NOMO-1 (cell line): ENCODE data around the gene GDF9.
A peak's percentile ranks its signal among the peaks of the same experiment; 100 is the strongest.
"Not testable (repeated sequence)": the region's sequence is repeated elsewhere in the genome, so short reads cannot be mapped to it uniquely, and the experiment has no call there.

ENCODE experiments used
- DNase-seq, 2 experiments: peaks; one replicate each; lab custom pipeline; 2025; ENCODE audit not compliant: unreplicated experiment in 2 of 2; lab: John Stamatoyannopoulos, UW

GDF9 gene

DNA sequence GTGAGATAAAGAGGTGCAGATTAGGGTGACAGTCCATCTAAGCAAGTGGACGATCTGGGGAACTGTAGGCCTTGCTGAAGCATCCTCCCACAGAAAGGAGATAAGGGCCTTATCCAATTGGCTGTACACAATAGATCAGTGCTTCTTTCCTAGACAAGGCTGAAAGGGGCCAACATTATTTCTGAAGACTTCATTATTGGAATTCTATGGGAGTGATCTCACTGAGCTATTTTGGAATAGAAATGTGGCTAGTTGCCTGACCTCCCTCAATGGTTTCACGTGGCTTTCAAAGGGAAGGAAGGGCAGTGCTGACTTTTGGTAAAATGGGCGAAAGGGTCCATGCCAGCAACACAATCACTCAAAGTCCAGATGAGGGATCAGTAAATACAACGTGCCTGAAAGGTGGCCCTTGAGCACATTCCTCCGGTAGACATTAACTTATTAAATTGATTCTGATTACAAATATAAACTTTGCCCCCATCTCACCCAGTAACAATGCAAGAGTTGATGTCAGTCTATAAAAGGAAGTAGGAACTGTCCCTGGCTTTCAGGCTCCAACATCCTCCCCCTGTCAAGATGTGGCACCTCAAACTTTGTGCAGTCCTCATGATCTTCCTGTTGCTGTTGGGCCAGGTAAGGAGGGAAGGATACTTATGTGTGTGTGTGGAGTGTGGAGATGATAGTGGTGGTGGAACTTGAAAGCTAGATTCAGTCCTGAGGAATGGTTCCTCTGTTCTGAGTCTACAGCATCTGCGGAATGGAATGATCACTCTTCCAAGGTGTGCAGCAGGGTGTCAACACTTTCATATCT, 7.1 kb upstream of the GDF9 start, which contains the start of gene LEAP2:
LEAP2 (plus strand) TSS at position 550 of the 811 bp plus-strand sequence; CDS start at position 577, 27 bp downstream.
- DNase-seq = no peak

DNA sequence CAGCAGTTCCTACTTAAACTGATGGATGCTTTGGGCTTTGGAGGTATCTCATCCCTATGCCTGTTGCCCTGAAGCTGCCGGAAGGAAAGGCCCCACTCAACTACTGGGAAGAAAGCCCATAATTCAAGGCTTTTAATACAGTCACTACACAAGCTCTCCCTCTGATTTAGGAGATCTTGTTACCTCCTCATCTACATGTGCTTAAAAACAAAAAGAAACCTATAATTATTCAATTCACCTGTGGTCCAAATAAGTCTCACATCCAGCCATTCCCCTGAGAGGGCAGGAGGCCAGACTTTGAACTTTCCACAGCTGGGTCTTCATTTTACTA, 6.5 kb upstream of the GDF9 start:
- no peak for DNase-seq

DNA sequence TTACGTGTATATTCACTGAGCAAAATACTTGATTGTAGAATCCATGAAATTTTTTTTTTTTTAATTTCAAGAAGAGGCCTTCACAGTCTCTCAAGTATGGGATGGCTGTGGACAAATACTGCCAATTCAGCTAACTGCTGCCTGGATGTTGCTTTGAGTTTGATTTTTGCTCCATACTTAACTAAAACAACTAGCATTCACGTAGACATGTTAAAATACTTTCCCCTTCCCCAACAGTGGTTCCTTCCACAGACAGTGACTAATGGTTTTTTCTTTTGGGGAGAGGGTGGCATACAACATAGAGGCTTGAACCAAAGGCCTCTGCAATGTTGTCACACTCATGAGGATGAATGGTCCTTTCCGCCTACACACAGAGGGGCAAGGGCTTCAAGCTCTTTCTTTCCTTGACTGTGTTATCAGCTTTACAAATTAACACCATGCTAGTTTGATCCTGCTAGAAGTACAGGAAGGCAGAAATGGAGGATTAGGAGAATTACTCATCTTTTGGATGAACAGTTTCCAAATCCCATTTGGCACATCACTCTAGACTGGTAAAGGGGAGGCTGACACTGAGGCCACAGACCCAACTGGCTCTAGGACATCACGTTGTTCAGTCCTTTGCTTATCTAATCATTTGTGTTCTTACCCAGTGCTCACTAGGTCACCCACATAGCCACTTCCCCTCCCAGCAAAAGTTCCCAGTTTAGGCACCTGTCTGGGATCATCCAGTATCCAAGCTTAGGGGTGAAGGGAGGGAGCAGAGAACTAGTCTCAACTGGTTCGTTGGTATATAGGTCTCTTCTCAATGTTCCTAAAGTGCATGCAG, 5.4 kb upstream of the GDF9 start:
- DNase-seq = no peak

DNA sequence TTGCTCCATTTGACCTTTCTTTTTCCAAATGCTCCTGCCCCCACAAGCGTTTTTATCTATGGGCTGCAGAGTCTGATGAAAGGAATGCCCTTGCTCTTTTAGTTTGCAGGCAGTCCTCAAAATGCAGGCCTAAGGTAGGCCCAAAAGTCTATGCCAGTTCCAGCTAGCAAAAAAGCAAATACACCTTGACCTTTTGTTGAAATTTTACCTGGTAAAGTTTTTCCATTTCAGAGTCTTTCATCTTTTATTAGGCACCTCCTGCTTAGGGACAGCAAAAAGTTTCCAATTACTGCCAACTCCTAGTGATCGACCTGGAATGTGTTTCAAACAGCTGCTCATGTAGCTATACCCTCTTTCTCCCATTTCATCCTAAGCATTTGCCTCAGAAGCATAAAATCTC, 4.5 kb upstream of the GDF9 start:
- DNase-seq = no peak

- DNase-seq = no peak
Measured at GRCh38 chr5:132868754-132869153, 2.5 kb upstream of the GDF9 start.

GRCh38 chr5:132867046-132867451, 780 bp upstream of the GDF9 start:
- no peak for DNase-seq

DNA sequence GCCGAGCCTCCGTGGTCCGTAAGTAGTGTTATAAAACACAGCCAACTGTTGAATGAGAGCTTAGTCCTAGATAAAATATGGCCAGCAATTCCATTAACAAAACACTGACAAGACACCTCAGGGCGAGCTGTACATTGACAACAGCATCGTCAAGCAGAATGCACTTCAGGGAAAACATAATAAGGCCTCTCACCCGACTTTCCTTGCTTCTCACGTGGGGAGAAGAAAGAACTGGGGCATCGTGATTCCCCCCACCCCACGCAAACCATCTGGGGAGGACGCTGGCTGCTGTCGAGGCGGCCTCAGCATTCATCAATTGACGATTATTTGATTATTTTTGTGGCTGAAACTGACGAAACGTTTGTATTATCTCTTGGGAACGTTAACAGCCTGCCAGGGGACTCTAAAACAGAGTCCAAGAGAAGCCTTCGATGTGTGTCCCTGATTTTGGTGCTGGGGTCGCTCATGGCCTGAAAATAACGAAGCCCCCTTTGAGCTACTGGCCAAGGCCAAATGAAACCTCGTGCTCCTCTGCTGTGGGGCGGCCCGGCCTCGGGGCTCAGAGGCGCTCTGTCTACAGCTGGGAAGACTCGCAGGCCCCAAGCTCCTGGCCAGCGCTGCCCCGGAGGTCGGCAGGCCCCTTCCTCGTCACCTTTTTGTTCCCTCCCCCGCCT, 464 bp downstream of the GDF9 start:
- peak in 1 of 2 experiments; percentile 73 for DNase-seq

DNA sequence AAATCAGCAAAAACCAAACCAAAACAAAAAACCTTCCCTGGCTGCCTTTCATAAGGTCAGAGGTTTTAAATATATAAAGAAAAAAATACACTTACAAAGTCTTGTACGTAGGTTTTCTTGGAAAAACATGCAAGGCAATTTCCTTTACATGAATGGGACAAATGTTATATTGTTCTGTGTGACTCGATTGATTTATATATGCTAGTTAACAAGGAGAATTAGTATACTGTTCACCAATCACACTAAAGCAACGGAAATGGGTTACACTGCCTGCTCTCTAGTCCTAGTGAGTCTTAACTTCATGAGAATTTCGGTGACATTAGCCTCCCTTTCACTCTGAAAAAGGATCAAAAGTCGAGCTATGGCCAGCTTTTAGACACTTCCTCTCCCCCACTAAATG, 5.5 kb downstream of the GDF9 start:
- DNase-seq = no peak

DNA sequence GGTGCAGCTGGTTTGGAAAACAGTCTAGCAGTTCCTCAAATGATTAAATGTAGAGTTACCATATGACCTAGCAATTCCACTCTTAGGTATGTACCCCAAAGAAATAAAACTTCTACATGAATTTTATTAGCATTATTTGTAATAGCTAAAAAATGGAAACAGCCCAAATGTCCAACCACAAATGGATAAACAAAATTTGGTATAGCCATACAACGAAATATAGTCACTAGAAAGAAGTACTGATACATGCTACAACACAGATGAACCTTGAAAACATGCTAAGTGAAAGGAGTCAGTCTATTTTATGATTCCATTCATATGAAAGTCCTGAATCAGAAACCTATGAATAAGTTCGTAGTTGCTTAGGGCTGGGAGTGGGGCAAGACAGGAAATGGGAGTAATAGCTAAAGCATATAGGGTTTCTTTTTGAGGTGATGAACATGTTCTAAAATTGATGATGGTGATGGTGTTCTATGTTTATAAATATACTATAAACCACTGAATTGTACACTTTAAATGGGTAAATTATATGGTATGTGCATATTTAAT, 6.3 kb downstream of the GDF9 start:
- no peak for DNase-seq

GRCh38 chr5:132856011-132856410, 10.3 kb downstream of the GDF9 start:
- DNase-seq = no peak

DNA sequence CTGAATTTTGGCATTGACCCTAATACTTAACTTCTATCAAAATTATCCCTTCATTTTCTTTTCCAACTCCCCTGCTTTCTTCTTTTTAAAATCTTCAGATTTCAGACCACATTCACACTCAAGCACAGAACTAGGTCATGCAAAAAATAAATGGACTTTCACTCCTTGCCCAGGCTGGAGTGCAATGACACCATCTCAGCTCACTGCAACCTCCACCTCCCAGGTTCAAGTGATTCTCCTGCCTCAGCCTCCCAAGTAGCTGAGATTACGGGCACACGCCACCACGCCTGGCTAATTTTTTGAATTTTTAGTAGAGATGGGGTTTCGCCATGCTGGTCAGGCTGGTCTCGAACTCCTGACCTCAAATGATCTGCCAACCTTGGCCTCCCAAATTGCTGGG, 11.3 kb downstream of the GDF9 start:
- not testable (repeated sequence) for DNase-seq

GRCh38 chr5:132854301-132854700, 12.0 kb downstream of the GDF9 start:
- DNase-seq = no peak

- peak in 1 of 2 experiments; percentile 3 for DNase-seq
Measured at GRCh38 chr5:132853790-132854189, 12.5 kb downstream of the GDF9 start.

GRCh38 chr5:132853323-132853722, 12.9 kb downstream of the GDF9 start:
- no peak for DNase-seq

GRCh38 chr5:132850066-132850465, 16.2 kb downstream of the GDF9 start:
- DNase-seq = no peak

DNA sequence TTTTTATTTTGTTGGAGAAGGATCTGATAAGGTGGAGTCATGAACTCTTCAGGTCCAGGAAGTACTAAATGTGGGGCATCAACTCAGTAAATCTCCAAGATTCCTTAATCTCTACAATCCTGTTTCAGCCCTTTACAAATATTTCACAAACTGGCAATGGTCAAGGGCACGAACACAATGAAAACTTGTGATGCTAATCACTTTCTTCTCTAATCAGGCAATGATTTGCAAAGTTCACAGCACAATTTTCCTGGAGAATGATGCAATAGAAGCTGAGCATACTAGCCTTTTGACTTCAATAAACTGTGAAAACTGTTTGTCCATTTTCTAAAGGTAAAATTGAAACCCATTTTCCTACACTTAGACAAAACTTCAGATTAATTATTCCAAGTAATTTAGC, 16.9 kb downstream of the GDF9 start:
- DNase-seq = no peak

DNA sequence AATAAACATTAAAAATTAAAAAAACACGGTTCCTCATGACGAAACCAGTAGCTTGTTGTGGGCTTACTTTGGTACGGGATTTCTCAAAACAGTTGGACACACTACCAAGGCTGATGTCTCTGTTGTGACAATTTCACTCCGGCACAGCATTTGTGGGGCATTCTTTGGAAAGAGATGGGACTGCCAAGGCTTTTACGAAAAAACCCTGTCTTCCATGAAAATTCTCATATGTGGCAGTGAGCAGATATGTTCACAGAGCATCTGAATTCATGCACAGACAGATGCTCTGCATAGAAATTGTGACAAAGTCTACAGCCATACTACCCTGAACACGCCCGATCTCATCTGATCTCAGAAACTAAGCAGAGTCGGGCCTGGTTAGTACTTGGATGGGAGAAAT, 18.0 kb downstream of the GDF9 start:
- DNase-seq = no peak

GRCh38 chr5:132841305-132841704, 25.0 kb downstream of the GDF9 start:
- no peak for DNase-seq

DNA sequence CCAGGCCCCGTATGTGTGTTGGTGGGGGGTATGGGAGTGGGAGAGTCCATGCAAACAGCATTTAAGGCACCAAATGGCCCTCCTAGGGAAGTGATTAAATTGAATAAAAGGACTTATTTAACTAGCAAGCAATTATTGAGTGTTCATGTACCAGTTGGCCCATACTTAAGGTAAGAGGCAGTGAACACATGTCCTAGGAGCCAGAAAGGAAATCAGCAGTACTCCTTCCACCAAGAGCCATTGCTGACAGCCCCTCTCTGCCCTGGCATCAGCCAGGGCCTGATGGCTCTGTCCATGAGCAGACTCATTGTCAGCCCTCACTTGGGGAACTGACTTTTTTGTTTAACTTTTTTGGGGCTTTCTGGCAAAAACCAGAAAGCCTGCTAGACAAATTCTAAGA, 25.4 kb downstream of the GDF9 start:
- DNase-seq = no peak

DNA sequence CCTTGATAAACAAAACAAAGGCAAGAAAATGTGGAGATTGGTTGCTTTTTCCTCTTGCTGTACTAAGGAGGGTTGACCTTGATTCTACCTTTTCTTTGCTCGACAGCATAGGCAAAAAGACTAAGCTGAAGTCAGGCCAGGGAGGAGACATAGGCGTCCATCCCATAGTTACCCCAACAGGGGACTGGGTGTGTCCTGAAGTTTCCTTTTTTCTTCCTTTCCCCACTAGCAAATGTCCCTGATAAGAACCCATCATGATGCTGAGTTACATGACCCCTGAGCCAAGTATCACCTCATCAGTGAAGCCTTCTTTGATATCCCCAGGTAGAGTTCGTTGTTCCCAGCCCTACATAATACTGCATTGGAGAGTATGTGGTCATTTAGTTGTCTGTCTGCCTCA, 26.0 kb downstream of the GDF9 start:
- no peak for DNase-seq
